PFSK-1 (cell line): ENCODE data around the gene SPRED1.

Source experiments
- FOXP2 ChIP-seq: optimal IDR thresholded peaks from 2 replicates; pipeline ENCODE3; 2011; ENCODE audit warnings: borderline replicate concordance, control low read depth, inconsistent platforms; ENCODE audit not compliant: insufficient read depth; ENCODE audit errors: extremely low read length, extremely low read depth
- POLR2AphosphoS5 ChIP-seq: IDR thresholded peaks from 2 replicates; pipeline ENCODE4 v1.6.1; 2012; ENCODE audit warnings: low read depth, mild to moderate bottlenecking, control low read depth, low read length, moderate library complexity
- REST ChIP-seq, 2 experiments: IDR thresholded peaks; 2 replicates each; pipeline versions ENCODE4 v1.6.1 to v1.8.0; 2011 to 2012; ENCODE audit warnings: low read depth in 2 of 2, low read length in 2 of 2, control low read depth in 1 of 2, inconsistent platforms in 1 of 2, mild to moderate bottlenecking in 1 of 2, moderate library complexity in 1 of 2; ENCODE audit not compliant: insufficient read depth in 1 of 2
- SIN3A ChIP-seq: IDR thresholded peaks from 2 replicates; pipeline ENCODE4 v1.6.1; 2012; ENCODE audit warnings: mild to moderate bottlenecking, low read length, moderate library complexity, borderline replicate concordance; ENCODE audit not compliant: insufficient read depth
- TAF1 ChIP-seq: IDR thresholded peaks from 2 replicates; pipeline ENCODE4 v1.6.1; 2012; ENCODE audit warnings: low read length, control low read depth, borderline replicate concordance; ENCODE audit not compliant: insufficient read depth

SPRED1 gene

DNA sequence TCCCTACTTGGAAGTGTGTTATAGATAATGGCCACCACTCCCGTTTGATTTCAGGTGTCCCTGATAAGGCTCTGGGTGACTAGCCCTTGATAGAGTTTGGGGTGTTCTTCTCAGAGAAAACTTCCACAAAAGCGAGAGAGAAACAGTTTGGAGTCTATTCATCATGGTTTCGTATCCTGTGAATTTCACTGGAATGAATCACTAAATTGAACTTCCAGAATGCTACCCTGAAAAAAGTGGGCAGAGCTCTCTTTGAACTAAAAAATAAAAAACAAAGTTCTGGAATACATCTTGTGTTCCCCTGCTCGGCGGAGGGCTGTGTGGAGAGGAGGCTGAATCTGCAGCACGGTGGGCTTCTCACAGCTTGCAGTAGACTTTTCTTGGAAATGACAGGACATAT lies 148.5 kb downstream of the SPRED1 start:
- no peak for TF ChIP-seq POLR2AphosphoS5

- no peak for TF ChIP-seq REST (IDR thresholded peaks at IDR 0.05; ENCODE audit: insufficient read depth in 1 of 2, low read depth in 2 of 2, low read length in 2 of 2)
- no peak for TF ChIP-seq SIN3A
- TF ChIP-seq POLR2AphosphoS5 = no peak
- no peak for TF ChIP-seq TAF1
- TF ChIP-seq FOXP2 = no peak
Measured at GRCh38 chr15:38401701-38402100, 149.1 kb downstream of the SPRED1 start.

DNA sequence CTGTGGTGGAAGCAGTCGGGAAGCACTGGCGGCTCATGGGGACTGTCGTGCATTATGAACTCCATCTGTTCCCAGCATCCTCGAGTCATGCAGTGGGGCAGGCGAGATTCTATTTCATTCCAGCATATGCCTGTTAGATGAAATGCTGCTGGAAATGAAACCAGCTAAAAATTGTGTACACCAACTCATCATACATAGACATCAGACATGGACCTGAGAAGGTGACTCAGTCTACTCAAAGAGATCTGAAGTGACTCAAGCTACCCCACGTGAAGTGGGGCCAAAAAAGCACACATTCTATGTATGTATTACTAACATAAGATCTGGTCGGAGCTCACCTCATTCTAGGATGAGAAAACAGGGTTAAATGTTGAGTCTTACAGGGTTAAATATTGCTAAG lies 153.8 kb downstream of the SPRED1 start:
- TF ChIP-seq TAF1 (no peak), REST (IDR thresholded peaks at IDR 0.05; ENCODE audit: insufficient read depth in 1 of 2, low read depth in 2 of 2, low read length in 2 of 2) (no peak), POLR2AphosphoS5 (no peak)
